Activated CD4-positive, alpha-beta memory T cell treated with anti-CD3 and anti-CD28 coated beads, Interleukin-2, amount 10 ng/mL, durations not matched to agents 7 days and 5 days (primary cell): ENCODE measurements around the gene SUFU. TPM values are rescaled to one million over a fixed set of nuclear protein-coding genes. Genes with fewer than 3 reads are reported as not detected.
"Not testable (repeated sequence)": the region's sequence is repeated elsewhere in the genome, so short reads cannot be mapped to it uniquely, and the experiment has no call there.

Source experiments
- CTCF ChIA-PET: fragments of 350-600 bp; sonication (Branson Sonifier 250); formaldehyde crosslinking; loops from one replicate; lab custom pipeline; 2021; ENCODE audit warnings: antibody characterized with exemption, inconsistent platforms; lab: Charles Lee
- POLR2A ChIA-PET: fragments of 350-600 bp; sonication (Branson Sonifier 250); formaldehyde crosslinking; loops from one replicate; lab custom pipeline; 2021; ENCODE audit warnings: antibody characterized with exemption; lab: Charles Lee
- DNase-seq: peaks from one replicate; pipeline ENCODE4 v3.0.0-alpha.2; 2020
- H3K27ac Mint-ChIP-seq: one replicate; pipeline ENCODE4 v1.8.0; 2021; ENCODE audit warnings: mild to moderate bottlenecking, mixed read lengths
- H3K27me3 Mint-ChIP-seq: one replicate; pipeline ENCODE4 v1.8.0; 2021; ENCODE audit warnings: mixed read lengths
- H3K36me3 Mint-ChIP-seq: one replicate; pipeline ENCODE4 v1.8.0; 2021; ENCODE audit warnings: low read depth, mixed read lengths
- H3K4me1 Mint-ChIP-seq: one replicate; pipeline ENCODE4 v1.8.0; 2021; ENCODE audit warnings: mixed read lengths
- H3K4me3 Mint-ChIP-seq: one replicate; pipeline ENCODE4 v1.8.0; 2021; ENCODE audit warnings: mild to moderate bottlenecking, mixed read lengths
- H3K9me3 Mint-ChIP-seq: one replicate; pipeline ENCODE4 v1.8.0; 2021; ENCODE audit warnings: mixed read lengths
- total RNA-seq, 2 experiments: library from RNA; stranded (reverse); gene quantifications; one replicate each; pipeline ENCODE4 v1.2.3, GENCODE V29; 2021

SUFU gene
- total RNA-seq, 2 experiments from 2014 or later = 18.0 to 19.6 TPM

- peak overlapping the region; percentile 63 for H3K27ac Mint-ChIP-seq
- no peaks in the 10 kb centered on the region for H3K9me3 Mint-ChIP-seq
- peaks cover 67% of the 10 kb centered on the region for H3K4me1 Mint-ChIP-seq
- ChIA-PET POLR2A (interaction anchor here (1.4 to 11.3 kb wide), 6 partner anchors 7 to 54 kb away, joined by 7 to 106 read pairs (median 48); partner anchors contain the start of genes ARL3, SFXN2 and TRIM8), CTCF (interaction anchor here (1.0 to 1.5 kb wide), 3 partner anchors 12 to 17 kb away, joined by 3 to 5 read pairs (median 4); partner anchors contain the start of gene TRIM8)
- H3K27me3 Mint-ChIP-seq = no peaks in the 10 kb centered on the region
- DNase-seq = no peak
- no peak overlapping the region for H3K4me3 Mint-ChIP-seq
- peaks cover 43% of the 10 kb centered on the region for H3K36me3 Mint-ChIP-seq
Measured at GRCh38 chr10:102657984-102658724, 154.4 kb downstream of the SUFU start.

- DNase-seq = no peak
- Mint-ChIP-seq H3K4me1 (peaks cover 60% of the 10 kb centered on the region), H3K4me3 (no peak overlapping the region), H3K9me3 (no peaks in the 10 kb centered on the region), H3K27me3 (no peaks in the 10 kb centered on the region), H3K36me3 (peaks cover 37% of the 10 kb centered on the region), H3K27ac (peak overlapping the region; percentile 63)
- ChIA-PET CTCF (interaction anchor here (1.0 to 1.5 kb wide), 3 partner anchors 11 to 16 kb away, joined by 3 to 5 read pairs (median 4); partner anchors contain the start of gene TRIM8), POLR2A (interaction anchor here (1.4 to 11.3 kb wide), 6 partner anchors 8 to 53 kb away, joined by 7 to 106 read pairs (median 48); partner anchors contain the start of genes ARL3, SFXN2 and TRIM8)
Measured at GRCh38 chr10:102658802-102659201, 155.0 kb downstream of the SUFU start.

GRCh38 chr10:102660888-102661657 is 157.3 kb downstream of the SUFU start:
- H3K4me1 Mint-ChIP-seq = peaks cover 51% of the 10 kb centered on the region
- peak overlapping the region; percentile 85 for H3K27ac Mint-ChIP-seq
- ChIA-PET CTCF (interaction anchor here (0.6 to 3.0 kb wide), 8 partner anchors 9 to 374 kb away, joined by 3 to 22 read pairs (median 8); partner anchors contain the start of genes ARL3, SFXN2, SUFU and TRIM8), POLR2A (interaction anchor here (1.1 to 11.3 kb wide), 9 partner anchors 9 to 51 kb away, joined by 3 to 106 read pairs (median 19); partner anchors contain the start of genes ARL3, SFXN2 and TRIM8)
- no peaks in the 10 kb centered on the region for H3K9me3 Mint-ChIP-seq
- no peaks in the 10 kb centered on the region for H3K27me3 Mint-ChIP-seq
- peak overlapping the region; percentile 47 for H3K4me3 Mint-ChIP-seq
- peaks cover 20% of the 10 kb centered on the region for H3K36me3 Mint-ChIP-seq
- peak; percentile 77 for DNase-seq

GRCh38 chr10:102661658-102662028 is 157.9 kb downstream of the SUFU start:
- peaks cover 51% of the 10 kb centered on the region for H3K4me1 Mint-ChIP-seq
- POLR2A ChIA-PET = interaction anchor here (1.1 to 11.3 kb wide), 9 partner anchors 8 to 51 kb away, joined by 3 to 106 read pairs (median 19); partner anchors contain the start of genes ARL3, SFXN2 and TRIM8
- no peaks in the 10 kb centered on the region for H3K27me3 Mint-ChIP-seq

GRCh38 chr10:102665904-102666509 is 162.2 kb downstream of the SUFU start:
- ChIA-PET POLR2A (interaction anchor here (1.1 to 8.6 kb wide), 2 partner anchors 20 to 48 kb away, joined by 3 to 82 read pairs; partner anchors contain the start of genes ARL3 and TRIM8), CTCF (interaction anchor here (1.3 kb wide), 1 partner anchor 48 kb away, joined by 5 read pairs; the partner anchor contains the start of genes ARL3 and SFXN2)
- Mint-ChIP-seq H3K9me3 (no peaks in the 10 kb centered on the region), H3K4me3 (no peak overlapping the region), H3K36me3 (no peaks in the 10 kb centered on the region), H3K4me1 (peaks cover 25% of the 10 kb centered on the region), H3K27me3 (no peaks in the 10 kb centered on the region), H3K27ac (no peak overlapping the region)
- no peak for DNase-seq

More at GRCh38 chr10:102661658-102662028, 157.9 kb downstream of the SUFU start:
- H3K4me3 Mint-ChIP-seq = peak overlapping the region; percentile 47
- no peak for DNase-seq
- peaks cover 20% of the 10 kb centered on the region for H3K36me3 Mint-ChIP-seq
- H3K9me3 Mint-ChIP-seq = no peaks in the 10 kb centered on the region
- peak overlapping the region; percentile 85 for H3K27ac Mint-ChIP-seq
- CTCF ChIA-PET = interaction anchor here (1.0 to 3.0 kb wide), 6 partner anchors 9 to 157 kb away, joined by 4 to 22 read pairs (median 13); partner anchors contain the start of genes ARL3, SFXN2, SUFU and TRIM8

GRCh38 chr10:102667411-102667810 is 163.6 kb downstream of the SUFU start:
- H3K27ac Mint-ChIP-seq, H3K4me3 Mint-ChIP-seq, CTCF ChIA-PET, DNase-seq, H3K27me3 Mint-ChIP-seq, H3K9me3 Mint-ChIP-seq, H3K36me3 Mint-ChIP-seq: not testable (repeated sequence)
- POLR2A ChIA-PET = interaction anchor here (1.5 to 8.6 kb wide), 3 partner anchors 12 to 22 kb away, joined by 3 to 82 read pairs (median 4); partner anchors contain the start of gene TRIM8
- peaks cover 11% of the 10 kb centered on the region for H3K4me1 Mint-ChIP-seq

GRCh38 chr10:102668326-102669107 is 164.7 kb downstream of the SUFU start:
- Mint-ChIP-seq H3K36me3 (no peaks in the 10 kb centered on the region), H3K4me1 (peaks cover 15% of the 10 kb centered on the region), H3K27ac (no peak overlapping the region), H3K9me3 (no peaks in the 10 kb centered on the region), H3K27me3 (no peaks in the 10 kb centered on the region), H3K4me3 (no peak overlapping the region)
- POLR2A ChIA-PET = interaction anchor here (2.1 to 8.6 kb wide), 4 partner anchors 8 to 45 kb away, joined by 7 to 82 read pairs (median 22); partner anchors contain the start of genes ARL3, SFXN2 and TRIM8
- no peak for DNase-seq
- CTCF ChIA-PET = interaction anchor here (0.6 to 3.4 kb wide), 4 partner anchors 16 to 45 kb away, joined by 3 to 20 read pairs (median 16); partner anchors contain the start of genes ARL3, SFXN2 and TRIM8

GRCh38 chr10:102669206-102670064 is 165.7 kb downstream of the SUFU start:
- DNase-seq = no peak
- Mint-ChIP-seq H3K4me3 (no peak overlapping the region), H3K4me1 (peaks cover 24% of the 10 kb centered on the region), H3K9me3 (no peaks in the 10 kb centered on the region), H3K27ac (no peak overlapping the region), H3K36me3 (no peaks in the 10 kb centered on the region), H3K27me3 (no peaks in the 10 kb centered on the region)
- CTCF ChIA-PET = interaction anchor here (0.7 to 3.4 kb wide), 13 partner anchors 9 to 85 kb away, joined by 3 to 22 read pairs (median 6); partner anchors contain the start of genes ARL3, SFXN2 and TRIM8
- POLR2A ChIA-PET = interaction anchor here (1.0 to 8.6 kb wide), 5 partner anchors 9 to 165 kb away, joined by 3 to 82 read pairs (median 19); partner anchors contain the start of genes ARL3, SFXN2 and TRIM8

GRCh38 chr10:102670065-102670670 is 166.4 kb downstream of the SUFU start:
- H3K27ac Mint-ChIP-seq = no peak overlapping the region
- ChIA-PET CTCF (interaction anchor here (0.7 to 3.4 kb wide), 12 partner anchors 9 to 86 kb away, joined by 4 to 22 read pairs (median 7); partner anchors contain the start of genes ARL3, SFXN2 and TRIM8), POLR2A (interaction anchor here (1.0 to 8.6 kb wide), 5 partner anchors 9 to 166 kb away, joined by 3 to 82 read pairs (median 19); partner anchors contain the start of genes ARL3, SFXN2 and TRIM8)
- no peaks in the 10 kb centered on the region for H3K9me3 Mint-ChIP-seq
- H3K4me3 Mint-ChIP-seq = no peak overlapping the region
- peaks cover 32% of the 10 kb centered on the region for H3K4me1 Mint-ChIP-seq
- H3K36me3 Mint-ChIP-seq = no peaks in the 10 kb centered on the region
- no peak for DNase-seq
- H3K27me3 Mint-ChIP-seq = no peaks in the 10 kb centered on the region
